ENCODE measurements around the gene KCNK1. TPM values are rescaled to one million over a fixed set of nuclear protein-coding genes. Genes with fewer than 3 reads are reported as not detected.

Gene KCNK1
- total RNA-seq, 1 donor from 2014 or later: 9.7 TPM

DNA sequence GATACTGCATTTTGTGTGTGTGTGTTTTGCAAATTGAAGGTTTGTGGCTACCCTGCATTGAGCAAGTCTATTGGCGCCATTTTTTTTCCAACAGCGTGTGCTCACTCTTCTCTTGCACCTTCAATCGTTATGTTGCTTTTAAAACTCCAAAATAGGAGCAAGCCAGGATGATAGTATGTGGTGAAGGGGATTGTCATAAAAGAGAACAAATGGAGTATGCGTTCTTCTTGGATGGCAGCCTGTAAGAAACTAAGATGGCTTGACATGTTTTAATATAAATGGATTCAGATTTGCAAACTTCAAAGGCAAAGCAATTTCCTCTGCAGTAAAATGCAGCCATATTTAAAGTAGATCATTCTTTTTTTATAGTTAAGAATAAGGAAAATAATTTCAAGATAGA is 43.2 kb upstream of the KCNK1 start:
- DNase-seq (no peak), ATAC-seq (no peak)
- intact Hi-C loops (cut with DNase I): no loop called here
- H3K9me3 ChIP-seq: no peaks in the 10 kb centered on the region
- TF ChIP-seq CTCF (IDR thresholded peaks at IDR 0.05): no peak
- H3K4me1 ChIP-seq: no peaks in the 10 kb centered on the region
- H3K27me3 ChIP-seq (ENCODE audit: low read depth): no peaks in the 10 kb centered on the region
- H3K4me3 ChIP-seq: no peak overlapping the region
- H3K36me3 ChIP-seq: no peaks in the 10 kb centered on the region
- H3K27ac ChIP-seq: no peak overlapping the region

DNA sequence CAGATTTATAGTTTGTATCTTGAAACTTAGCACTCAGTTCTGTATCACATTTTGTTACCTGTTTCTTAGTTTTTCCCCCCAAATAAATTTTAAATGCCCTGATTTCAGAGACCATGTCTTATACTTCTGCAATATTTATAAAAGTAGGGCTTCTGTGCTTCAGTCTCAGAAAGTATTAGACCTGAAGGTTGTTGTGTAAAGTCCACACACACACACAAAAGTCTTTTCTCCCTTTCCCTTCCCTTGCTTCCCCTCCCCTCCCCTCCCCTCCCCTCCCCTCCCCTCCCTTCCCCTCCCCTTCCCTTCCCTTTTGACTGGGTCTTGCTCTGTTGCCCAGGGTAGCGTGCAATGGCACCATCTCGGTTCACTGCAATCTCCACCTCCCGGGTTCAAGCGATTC is 41.0 kb upstream of the KCNK1 start:
- H3K4me3 ChIP-seq: no peak overlapping the region
- H3K9me3 ChIP-seq: no peaks in the 10 kb centered on the region
- TF ChIP-seq CTCF (IDR thresholded peaks at IDR 0.05): no peak
- H3K27ac ChIP-seq: no peak overlapping the region
- no peaks in the 10 kb centered on the region for H3K4me1 ChIP-seq
- H3K36me3 ChIP-seq: no peaks in the 10 kb centered on the region
- intact Hi-C loops (cut with DNase I): no loop called here
- H3K27me3 ChIP-seq (ENCODE audit: low read depth): no peaks in the 10 kb centered on the region
- DNase-seq (no peak), ATAC-seq (no peak)

GRCh38 chr1:233575450-233575849 is 38.5 kb upstream of the KCNK1 start:
- H3K9me3 ChIP-seq: no peaks in the 10 kb centered on the region
- no peak for ATAC-seq
- no peaks in the 10 kb centered on the region for H3K36me3 ChIP-seq
- DNase-seq: no peak
- TF ChIP-seq CTCF (IDR thresholded peaks at IDR 0.05): no peak
- H3K27ac ChIP-seq: no peak overlapping the region
- H3K4me1 ChIP-seq: no peaks in the 10 kb centered on the region
- no peaks in the 10 kb centered on the region for H3K27me3 ChIP-seq (ENCODE audit: low read depth)
- H3K4me3 ChIP-seq: no peak overlapping the region
- intact Hi-C loops (cut with DNase I): no loop called here

GRCh38 chr1:233582439-233582838 is 31.5 kb upstream of the KCNK1 start:
- no peak overlapping the region for H3K27ac ChIP-seq
- no peaks in the 10 kb centered on the region for H3K36me3 ChIP-seq
- DNase-seq: no peak
- no peaks in the 10 kb centered on the region for H3K27me3 ChIP-seq (ENCODE audit: low read depth)
- H3K4me1 ChIP-seq: no peaks in the 10 kb centered on the region
- intact Hi-C loops (cut with DNase I): no loop called here
- H3K9me3 ChIP-seq: no peaks in the 10 kb centered on the region
- TF ChIP-seq CTCF (IDR thresholded peaks at IDR 0.05): no peak
- H3K4me3 ChIP-seq: no peak overlapping the region
- no peak for ATAC-seq

GRCh38 chr1:233584376-233584775 is 29.5 kb upstream of the KCNK1 start:
- H3K36me3 ChIP-seq: no peaks in the 10 kb centered on the region
- H3K27ac ChIP-seq: no peak overlapping the region
- H3K4me3 ChIP-seq: no peak overlapping the region
- ATAC-seq (no peak), DNase-seq (no peak)
- intact Hi-C loops (cut with DNase I): no loop called here
- TF ChIP-seq CTCF (IDR thresholded peaks at IDR 0.05): no peak
- H3K27me3 ChIP-seq (ENCODE audit: low read depth): peaks cover 5% of the 10 kb centered on the region
- H3K9me3 ChIP-seq: no peaks in the 10 kb centered on the region
- H3K4me1 ChIP-seq: no peaks in the 10 kb centered on the region

GRCh38 chr1:233584931-233585330 is 29.0 kb upstream of the KCNK1 start:
- no peak overlapping the region for H3K4me3 ChIP-seq
- TF ChIP-seq CTCF (IDR thresholded peaks at IDR 0.05): no peak
- intact Hi-C loops (cut with DNase I): no loop called here
- DNase-seq (no peak), ATAC-seq (no peak)
- no peaks in the 10 kb centered on the region for H3K9me3 ChIP-seq
- H3K27me3 ChIP-seq (ENCODE audit: low read depth): peaks cover 5% of the 10 kb centered on the region
- no peak overlapping the region for H3K27ac ChIP-seq
- H3K4me1 ChIP-seq: no peaks in the 10 kb centered on the region
- no peaks in the 10 kb centered on the region for H3K36me3 ChIP-seq

All from lower lobe of right lung (tissue), 2 donors.